ENCODE measurements around the gene FANCE.

- TF ChIP-seq CTCF (conservative IDR thresholded peaks at IDR 0.05; ENCODE audit: low read depth in 2 of 2) (no peak), JUNB (IDR thresholded peaks at IDR 0.05; ENCODE audit: unreplicated experiment) (no peak)
Observed at GRCh38 chr6:35453236-35453635, 1.1 kb downstream of the FANCE start.
